ENCODE data around the gene NADSYN1.

- TF ChIP-seq ZNF138 (tag by site-specific recombination; IDR thresholded peaks at IDR 0.05; ENCODE audit: borderline replicate concordance) (no peak), CTCF (tag by site-specific recombination; IDR thresholded peaks at IDR 0.05) (no peak), ZBTB8A (tag by site-specific recombination; IDR thresholded peaks at IDR 0.05) (no peak), PBX3 (CRISPR knock-in tag; IDR thresholded peaks at IDR 0.05) (no peak), ZNF76 (tag by site-specific recombination; IDR thresholded peaks at IDR 0.05; ENCODE audit: borderline replicate concordance, low read depth) (no peak), ATF2 (tag by site-specific recombination; IDR thresholded peaks at IDR 0.05; ENCODE audit: low read depth) (no peak)
Observed at GRCh38 chr11:71425409-71425808, 27.6 kb upstream of the NADSYN1 start.
